Measurements from ENCODE around the gene CDK12.

DNA sequence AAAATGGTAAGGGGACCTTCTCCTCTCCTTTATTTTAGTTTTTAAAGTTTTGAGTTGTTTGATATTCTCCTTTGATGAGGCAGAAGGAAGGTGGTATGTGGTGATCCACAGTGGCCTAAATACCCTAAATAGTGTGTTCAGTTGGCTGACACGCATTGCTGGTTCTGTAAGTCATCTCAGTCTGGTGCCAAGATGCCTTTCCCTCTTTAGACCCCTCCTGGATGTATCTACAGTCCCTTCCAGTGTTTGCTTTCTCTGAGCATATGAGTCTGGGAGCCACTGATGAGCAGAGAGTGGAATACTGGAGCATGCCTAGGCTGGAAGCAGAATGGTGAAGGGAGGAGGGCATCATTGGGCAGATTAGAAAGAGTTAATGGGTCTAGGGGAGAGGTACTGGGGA lies 81.9 kb downstream of the CDK12 start:
- TF ChIP-seq, protein P1, sequence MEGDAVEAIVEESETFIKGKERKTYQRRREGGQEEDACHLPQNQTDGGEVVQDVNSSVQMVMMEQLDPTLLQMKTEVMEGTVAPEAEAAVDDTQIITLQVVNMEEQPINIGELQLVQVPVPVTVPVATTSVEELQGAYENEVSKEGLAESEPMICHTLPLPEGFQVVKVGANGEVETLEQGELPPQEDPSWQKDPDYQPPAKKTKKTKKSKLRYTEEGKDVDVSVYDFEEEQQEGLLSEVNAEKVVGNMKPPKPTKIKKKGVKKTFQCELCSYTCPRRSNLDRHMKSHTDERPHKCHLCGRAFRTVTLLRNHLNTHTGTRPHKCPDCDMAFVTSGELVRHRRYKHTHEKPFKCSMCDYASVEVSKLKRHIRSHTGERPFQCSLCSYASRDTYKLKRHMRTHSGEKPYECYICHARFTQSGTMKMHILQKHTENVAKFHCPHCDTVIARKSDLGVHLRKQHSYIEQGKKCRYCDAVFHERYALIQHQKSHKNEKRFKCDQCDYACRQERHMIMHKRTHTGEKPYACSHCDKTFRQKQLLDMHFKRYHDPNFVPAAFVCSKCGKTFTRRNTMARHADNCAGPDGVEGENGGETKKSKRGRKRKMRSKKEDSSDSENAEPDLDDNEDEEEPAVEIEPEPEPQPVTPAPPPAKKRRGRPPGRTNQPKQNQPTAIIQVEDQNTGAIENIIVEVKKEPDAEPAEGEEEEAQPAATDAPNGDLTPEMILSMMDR (IDR thresholded peaks at IDR 0.05): no peak
- no peak for TF ChIP-seq POLR2A (IDR thresholded peaks at IDR 0.05)

All from prostate gland (tissue), 2 donors.